MM.1S (cell line): Measurements from ENCODE around the gene KCNE3.

Source experiments
- DNase-seq: peaks from one replicate; pipeline ENCODE4 v3.0.0-alpha.2; 2015
- H2AFZ ChIP-seq: fragments of 300-600 bp; sonication (generic); 2 replicates; pipeline ENCODE4 v1.6.0; 2016; ENCODE audit warnings: antibody characterized with exemption, low read length
- H3F3A ChIP-seq: fragments of 300-600 bp; sonication (generic); 2 replicates; pipeline ENCODE4 v1.6.1; 2016; ENCODE audit warnings: mild to moderate bottlenecking, antibody characterized with exemption, low read length, moderate library complexity, mixed read lengths; ENCODE audit not compliant: insufficient read depth
- H3K27ac ChIP-seq: fragments of 300-600 bp; sonication (generic); 2 replicates; pipeline ENCODE4 v1.5.1; 2016; ENCODE audit warnings: mild to moderate bottlenecking, low read length
- H3K27me3 ChIP-seq: fragments of 300-600 bp; sonication (generic); replicated peaks from 2 replicates; pipeline ENCODE4 v1.6.0; 2016; ENCODE audit warnings: low read length; ENCODE audit not compliant: insufficient read depth
- H3K36me3 ChIP-seq: fragments of 300-600 bp; sonication (generic); replicated peaks from 2 replicates; pipeline ENCODE4 v1.6.1; 2016; ENCODE audit warnings: mild to moderate bottlenecking, low read length, mixed read lengths; ENCODE audit not compliant: insufficient read depth
- H3K4me1 ChIP-seq: fragments of 300-600 bp; sonication (generic); 2 replicates; pipeline ENCODE4 v1.6.1; 2016; ENCODE audit warnings: low read length, mixed read lengths
- H3K4me2 ChIP-seq: fragments of 300-600 bp; sonication (generic); 2 replicates; pipeline ENCODE4 v1.6.0; 2016; ENCODE audit warnings: low read depth, low read length
- H3K4me3 ChIP-seq: fragments of 300-600 bp; sonication (generic); 2 replicates; pipeline ENCODE4 v1.5.1; 2016; ENCODE audit warnings: low read length, mixed read lengths
- H3K79me2 ChIP-seq: fragments of 300-600 bp; sonication (generic); 2 replicates; pipeline ENCODE4 v1.6.1; 2016; ENCODE audit warnings: mixed run types, low read length, mixed read lengths
- H3K9ac ChIP-seq: fragments of 300-600 bp; sonication (generic); 2 replicates; pipeline ENCODE4 v1.6.1; 2016; ENCODE audit warnings: low read length, mixed read lengths
- H3K9me2 ChIP-seq: fragments of 300-600 bp; sonication (generic); replicated peaks from 2 replicates; pipeline ENCODE4 v1.6.1; 2016; ENCODE audit warnings: mild to moderate bottlenecking, low read length, mixed read lengths; ENCODE audit not compliant: insufficient read depth
- H3K9me3 ChIP-seq: fragments of 300-600 bp; sonication (generic); replicated peaks from 2 replicates; pipeline ENCODE4 v1.6.1; 2016; ENCODE audit warnings: mild to moderate bottlenecking, low read length, mixed read lengths; ENCODE audit not compliant: insufficient read depth
- H4K20me1 ChIP-seq: fragments of 300-600 bp; sonication (generic); 2 replicates; pipeline ENCODE4 v1.6.1; 2016; ENCODE audit warnings: mild to moderate bottlenecking, low read length, moderate library complexity, mixed read lengths; ENCODE audit not compliant: insufficient read depth
- CTCF ChIP-seq: fragments of 300-600 bp; sonication (generic); IDR thresholded peaks from 2 replicates; pipeline ENCODE4 v1.5.1; 2016; ENCODE audit warnings: antibody characterized with exemption, low read length, mixed read lengths
- EZH2 ChIP-seq: fragments of 300-600 bp; sonication (generic); optimal IDR thresholded peaks from 2 replicates; pipeline ENCODE3; 2017; ENCODE audit warnings: low read depth, mild to moderate bottlenecking, antibody characterized with exemption, low read length, mixed read lengths
- EZH2phosphoT487 ChIP-seq: fragments of 300-600 bp; sonication (generic); IDR thresholded peaks from 2 replicates; pipeline ENCODE4 v1.6.1; 2018; ENCODE audit warnings: antibody characterized with exemption, low read length

Gene KCNE3

DNA sequence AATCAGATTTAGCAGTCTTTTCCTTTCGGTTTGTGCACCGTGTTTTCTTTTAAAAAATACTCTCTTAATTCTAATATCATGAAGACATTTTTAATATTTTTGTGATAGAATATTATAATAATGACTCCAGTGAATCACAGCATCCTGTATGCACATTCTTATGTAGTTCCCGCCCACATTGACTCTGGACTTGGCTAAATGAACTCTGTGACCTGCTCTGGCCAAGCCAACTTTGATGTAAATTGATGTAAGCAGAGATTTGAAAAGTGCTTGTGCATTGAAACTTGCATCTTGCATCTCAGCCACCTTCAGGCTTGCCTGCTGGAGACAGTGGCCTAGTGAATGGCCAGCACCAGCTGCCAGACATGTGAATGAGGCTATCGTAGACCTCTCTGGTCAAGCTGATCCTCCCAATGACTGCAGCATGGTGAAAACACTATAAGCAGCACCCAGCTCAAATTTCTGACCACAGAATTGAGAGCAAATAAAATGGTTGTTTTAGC lies 39.9 kb downstream of the KCNE3 start:
- no peak for DNase-seq
- no peak overlapping the region for H3K4me3 ChIP-seq
- TF ChIP-seq CTCF (no peak), EZH2phosphoT487 (no peak)
- H3K36me3 ChIP-seq, result no peaks in the 10 kb centered on the region
- H3K9me2 ChIP-seq, result no peaks in the 10 kb centered on the region
- no peaks in the 10 kb centered on the region for H3K4me1 ChIP-seq
- H4K20me1 ChIP-seq, result no peaks in the 10 kb centered on the region
- H3K27me3 ChIP-seq, result no peaks in the 10 kb centered on the region
- no peak overlapping the region for H3K9ac ChIP-seq
- no peaks in the 10 kb centered on the region for H3F3A ChIP-seq
- no peak overlapping the region for H2AFZ ChIP-seq
- no peaks in the 10 kb centered on the region for H3K79me2 ChIP-seq
- H3K9me3 ChIP-seq, result no peaks in the 10 kb centered on the region
- no peak overlapping the region for H3K4me2 ChIP-seq
- no peak overlapping the region for H3K27ac ChIP-seq

GRCh38 chr11:74425100-74425499 lies 42.2 kb downstream of the KCNE3 start:
- Histone ChIP-seq H3K4me2 (no peak overlapping the region), H3K36me3 (no peaks in the 10 kb centered on the region), H3K27ac (no peak overlapping the region), H3K9ac (no peak overlapping the region), H3K4me1 (no peaks in the 10 kb centered on the region), H2AFZ (no peak overlapping the region), H3K27me3 (no peaks in the 10 kb centered on the region), H3K9me2 (no peaks in the 10 kb centered on the region), H4K20me1 (no peaks in the 10 kb centered on the region), H3F3A (no peaks in the 10 kb centered on the region), H3K9me3 (no peaks in the 10 kb centered on the region), H3K79me2 (no peaks in the 10 kb centered on the region), H3K4me3 (no peak overlapping the region)
- no peak for TF ChIP-seq EZH2
- TF ChIP-seq EZH2phosphoT487, result no peak
- TF ChIP-seq CTCF, result no peak
- DNase-seq, result no peak

- H3K4me2 ChIP-seq, result no peak overlapping the region
- no peak overlapping the region for H3K9ac ChIP-seq
- no peaks in the 10 kb centered on the region for H3F3A ChIP-seq
- H3K27me3 ChIP-seq, result no peaks in the 10 kb centered on the region
- no peaks in the 10 kb centered on the region for H3K36me3 ChIP-seq
- H4K20me1 ChIP-seq, result no peaks in the 10 kb centered on the region
- no peaks in the 10 kb centered on the region for H3K4me1 ChIP-seq
- no peak overlapping the region for H2AFZ ChIP-seq
- no peaks in the 10 kb centered on the region for H3K79me2 ChIP-seq
- no peaks in the 10 kb centered on the region for H3K9me2 ChIP-seq
- TF ChIP-seq EZH2, result no peak
- DNase-seq, result no peak
- no peak overlapping the region for H3K27ac ChIP-seq
- no peaks in the 10 kb centered on the region for H3K9me3 ChIP-seq
- H3K4me3 ChIP-seq, result no peak overlapping the region
These were observed 48.8 kb downstream of the KCNE3 start for GRCh38 chr11:74418509-74418895.

DNA sequence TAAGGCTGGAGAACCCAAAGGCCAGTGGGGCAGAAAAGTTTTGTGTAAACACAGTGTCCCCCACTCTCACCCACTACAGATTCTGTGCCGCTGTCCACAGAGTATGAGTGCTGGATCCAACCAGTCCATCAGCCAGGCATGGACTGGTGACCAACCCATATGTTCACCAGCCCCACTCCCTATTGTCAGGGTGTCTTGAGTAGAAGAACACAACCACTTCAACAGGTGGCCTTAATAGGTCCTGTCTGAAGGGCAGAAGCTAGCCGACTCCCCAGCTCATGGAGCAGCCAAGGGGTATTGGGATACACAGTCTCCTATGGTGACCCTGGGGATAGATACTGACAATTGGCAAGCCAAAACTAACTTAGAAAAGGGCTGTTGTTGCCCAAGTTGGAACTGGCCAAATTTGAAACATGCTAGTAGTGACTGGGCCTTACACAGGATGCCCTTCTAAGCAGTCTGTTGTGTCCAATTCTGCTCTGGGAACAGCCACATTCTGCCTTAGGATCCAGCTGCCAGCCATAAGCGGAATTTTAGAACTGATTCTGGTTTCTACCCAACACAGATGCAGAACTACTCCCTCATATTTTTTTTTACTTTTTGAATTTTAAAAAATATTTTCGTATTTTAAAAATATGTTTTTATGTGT lies 49.4 kb downstream of the KCNE3 start:
- H3K9ac ChIP-seq, result no peak overlapping the region
- TF ChIP-seq EZH2, result no peak
- TF ChIP-seq EZH2phosphoT487, result no peak
- no peak for TF ChIP-seq CTCF
- H3K27me3 ChIP-seq, result no peaks in the 10 kb centered on the region
- no peak overlapping the region for H3K27ac ChIP-seq
- no peak overlapping the region for H3K4me3 ChIP-seq
- H3K9me3 ChIP-seq, result no peaks in the 10 kb centered on the region
- H3K4me1 ChIP-seq, result no peaks in the 10 kb centered on the region
- no peaks in the 10 kb centered on the region for H3K36me3 ChIP-seq
- no peak overlapping the region for H3K4me2 ChIP-seq
- H2AFZ ChIP-seq, result no peak overlapping the region
- no peak for DNase-seq
- H3F3A ChIP-seq, result no peaks in the 10 kb centered on the region
- H3K79me2 ChIP-seq, result no peaks in the 10 kb centered on the region
- H3K9me2 ChIP-seq, result no peaks in the 10 kb centered on the region
- H4K20me1 ChIP-seq, result no peaks in the 10 kb centered on the region
